GM12878 (cell line): Measurements from ENCODE around the gene UBAC2. TPM values are rescaled to one million over a fixed set of nuclear protein-coding genes. Genes with fewer than 3 reads are reported as not detected.

Experiments used
- ATAC-seq: fragments of 200-7000 bp; cut with Tn5 transposase; 3 replicates; pipeline ENCODE4 v1.9.1; 2020; ENCODE audit warnings: mild to moderate bottlenecking, moderate library complexity
- BruUV-seq: library from RNA; stranded (reverse); fragments of 400-500 nt; replicated peaks from 2 replicates; lab custom pipeline; 2021; lab: Mats Ljungman, UMichigan
- CTCF ChIA-PET: fragments of 300-600 bp; sonication (Branson Sonifier 250); formaldehyde crosslinking; extraction: SDS; loops from one replicate; lab custom pipeline; 2021; ENCODE audit warnings: inconsistent platforms; lab: Yijun Ruan, JAX
- POLR2A ChIA-PET: fragments of 350-600 bp; formaldehyde crosslinking; extraction: SDS; loops from one replicate; lab custom pipeline; 2021; ENCODE audit warnings: inconsistent platforms; lab: Charles Lee
- RAD21 ChIA-PET: fragments of 300-600 bp; sonication (Branson Sonifier 250); formaldehyde crosslinking; loops from one replicate; lab custom pipeline; 2023; ENCODE audit warnings: antibody characterized with exemption; ENCODE audit not compliant: unreplicated experiment; lab: Charles Lee
- SMC1A ChIA-PET: fragments of 300-600 bp; sonication (Branson Sonifier 250); formaldehyde crosslinking; loops from one replicate; lab custom pipeline; 2023; ENCODE audit not compliant: unreplicated experiment, uncharacterized antibody; lab: Charles Lee
- DNase-seq: peaks from one replicate; pipeline ENCODE4 v3.0.0-alpha.2; 2011; ENCODE audit warnings: low read depth, low spot score
- FAIRE-seq: peaks from 3 replicates; lab custom pipeline; 2011; peaks lifted over from hg19 to GRCh38; lab: Jason Lieb, UNC
- H2AFZ ChIP-seq: 2 replicates; pipeline ENCODE4 v1.6.0; 2011; ENCODE audit warnings: low read depth, low read length, control low read depth; ENCODE audit not compliant: control insufficient read depth
- H3K27ac ChIP-seq: 2 replicates; pipeline ENCODE4 v1.5.1; 2011; ENCODE audit warnings: control low read depth; ENCODE audit not compliant: control insufficient read depth, insufficient read depth
- H3K27me3 ChIP-seq, 2 experiments: replicated peaks in 1 of 2; 2 replicates each; pipeline versions ENCODE4 v1.6.0 to v1.6.1; 2011; ENCODE audit warnings: low read length in 1 of 2; ENCODE audit not compliant: control insufficient read depth in 2 of 2, insufficient read depth in 2 of 2
- H3K36me3 ChIP-seq, 2 experiments: 2 replicates each; pipeline ENCODE4 v1.5.1; 2011; ENCODE audit warnings: low read length in 1 of 2; ENCODE audit not compliant: control insufficient read depth in 2 of 2, insufficient read depth in 2 of 2
- H3K4me1 ChIP-seq: 2 replicates; pipeline ENCODE4 v1.6.1; 2011; ENCODE audit warnings: mild to moderate bottlenecking, low read length, moderate library complexity, mixed read lengths; ENCODE audit not compliant: control insufficient read depth, insufficient read depth
- H3K4me2 ChIP-seq: 2 replicates; pipeline ENCODE4 v1.6.0; 2011; ENCODE audit warnings: control low read depth; ENCODE audit not compliant: control insufficient read depth, insufficient read depth
- H3K4me3 ChIP-seq: fragments of 200-600 bp; sonication (generic); 2 replicates; pipeline ENCODE4 v1.5.1; 2016
- H3K79me2 ChIP-seq: 2 replicates; pipeline ENCODE4 v1.6.0; 2011; ENCODE audit warnings: low read length; ENCODE audit not compliant: control insufficient read depth, insufficient read depth
- H3K9ac ChIP-seq: 2 replicates; pipeline ENCODE4 v1.8.0; 2011; ENCODE audit warnings: low read length, control low read depth, mixed read lengths; ENCODE audit not compliant: control insufficient read depth, insufficient read depth
- H3K9me3 ChIP-seq: replicated peaks from 3 replicates; pipeline ENCODE4 v1.5.1; 2011; ENCODE audit warnings: mild to moderate bottlenecking, low read length; ENCODE audit not compliant: control insufficient read depth, insufficient read depth
- H4K20me1 ChIP-seq: 2 replicates; pipeline ENCODE4 v1.6.0; 2011; ENCODE audit not compliant: control insufficient read depth, insufficient read depth
- BMI1 ChIP-seq: fragments of 450-650 bp; IDR thresholded peaks from 2 replicates; pipeline ENCODE4 v1.6.1; 2016; ENCODE audit warnings: mild to moderate bottlenecking, moderate library complexity, borderline replicate concordance
- MYB ChIP-seq: fragments of 150-350 bp; IDR thresholded peaks from 2 replicates; pipeline ENCODE4 v1.6.1; 2014; ENCODE audit warnings: mild to moderate bottlenecking, low read depth, low read length, borderline replicate concordance
- NFIC ChIP-seq: IDR thresholded peaks from 2 replicates; pipeline ENCODE4 v1.6.1; 2012; ENCODE audit warnings: low read depth, mild to moderate bottlenecking, inconsistent platforms, low read length, moderate library complexity
- RAD51 ChIP-seq: fragments of 450-650 bp; IDR thresholded peaks from 2 replicates; pipeline ENCODE4 v1.6.1; 2016; ENCODE audit warnings: moderate library complexity, mild to moderate bottlenecking, inconsistent platforms
- RCOR1 ChIP-seq: conservative IDR thresholded peaks from 2 replicates; pipeline ENCODE4 v1.6.1; 2012; ENCODE audit warnings: low read depth, low read length, improper control_type of control experiment
- SMAD5 ChIP-seq: IDR thresholded peaks from 2 replicates; pipeline ENCODE4 v1.6.1; 2016; ENCODE audit warnings: antibody characterized with exemption, low read depth
- SMARCA5 ChIP-seq: fragments of 450-650 bp; IDR thresholded peaks from 2 replicates; pipeline ENCODE4 v1.6.1; 2017; ENCODE audit warnings: mild to moderate bottlenecking
- TAF1 ChIP-seq: IDR thresholded peaks from 2 replicates; pipeline ENCODE4 v1.6.1; 2011; ENCODE audit warnings: mild to moderate bottlenecking, low read depth, low read length, borderline replicate concordance
- TARDBP ChIP-seq: IDR thresholded peaks from 2 replicates; pipeline ENCODE4 v1.6.1; 2016; ENCODE audit warnings: borderline replicate concordance
- ZBED1 ChIP-seq: IDR thresholded peaks from 2 replicates; pipeline ENCODE4 v1.6.1; 2016; ENCODE audit warnings: borderline replicate concordance
- WGBS: methylation state at CpG from one replicate; pipeline ENCODE4 v1.1.6; 2016; ENCODE audit warnings: low lambda C conversion rate; ENCODE audit not compliant: insufficient replicate concordance, insufficient coverage; ENCODE audit errors: missing lambda C conversion rate; 5-methylcytosine and 5-hydroxymethylcytosine counted together
- in situ Hi-C: fragments of 300-500 bp; cut with MboI; formaldehyde crosslinking; loops from 9 replicates; pipeline ENCODE4 v1.14.3; 2018; ENCODE audit warnings: mixed read lengths
- intact Hi-C: fragments of 100-400 bp; cut with micrococcal nuclease; formaldehyde crosslinking; loops from one replicate; pipeline ENCODE4 v1.14.2; 2022; ENCODE audit not compliant: unreplicated experiment
- polyA plus RNA-seq, 11 experiments: library from polyadenylated mRNA; depleted of rRNA in 4 of 11; unstranded in 6 of 11; stranded (reverse) in 5 of 11; fragments of >200 nt; fragmentation: Nextera tagmentation in 4 of 11; fragmentation: Illumina TruSeq in 1 of 11; extraction: Ambion mirVana in 4 of 11; extraction: Trizol in 1 of 11; gene quantifications; 1 replicate in 1 of 11; 2 replicates in 10 of 11; pipeline versions ENCODE4 v1.2.1 to v1.2.3, GENCODE V29; 2011 to 2016; ENCODE audit warnings: inconsistent platforms in 2 of 11, missing spikeins in 2 of 11, low read depth in 1 of 11
- total RNA-seq, 4 experiments: library from RNA; depleted of rRNA in 3 of 4; stranded (reverse); fragments of >200 nt in 3 of 4; fragmentation: Illumina TruSeq in 1 of 4; extraction: Trizol in 1 of 4; gene quantifications; 2 replicates each; pipeline versions ENCODE4 v1.2.1 to v1.2.3, GENCODE V29; 2013 to 2021
- TF ChIP-seq, protein P1 (sequence below): fragments of 450-650 bp; IDR thresholded peaks from 2 replicates; pipeline ENCODE4 v1.6.1; 2017; ENCODE audit warnings: antibody characterized with exemption, mild to moderate bottlenecking, moderate library complexity
- TF ChIP-seq, protein P2 (sequence below): IDR thresholded peaks from 2 replicates; pipeline ENCODE4 v1.6.1; 2012; ENCODE audit warnings: improper control_type of control experiment, low read depth, low read length; ENCODE audit not compliant: insufficient replicate concordance
- TF ChIP-seq, protein P3 (sequence below): IDR thresholded peaks from 2 replicates; pipeline ENCODE4 v1.6.1; 2011; ENCODE audit warnings: borderline replicate concordance, low read depth, mild to moderate bottlenecking, moderate library complexity, mixed read lengths, low read length; ENCODE audit not compliant: insufficient read depth; ENCODE audit errors: extremely low read length

UBAC2 gene
- total and polyA plus RNA-seq, 10 of the 15 experiments (the other 5 are each of a cell fraction or from before 2014, with no cell fraction given) = 3.0 to 54.6 (median 17.4) TPM

DNA sequence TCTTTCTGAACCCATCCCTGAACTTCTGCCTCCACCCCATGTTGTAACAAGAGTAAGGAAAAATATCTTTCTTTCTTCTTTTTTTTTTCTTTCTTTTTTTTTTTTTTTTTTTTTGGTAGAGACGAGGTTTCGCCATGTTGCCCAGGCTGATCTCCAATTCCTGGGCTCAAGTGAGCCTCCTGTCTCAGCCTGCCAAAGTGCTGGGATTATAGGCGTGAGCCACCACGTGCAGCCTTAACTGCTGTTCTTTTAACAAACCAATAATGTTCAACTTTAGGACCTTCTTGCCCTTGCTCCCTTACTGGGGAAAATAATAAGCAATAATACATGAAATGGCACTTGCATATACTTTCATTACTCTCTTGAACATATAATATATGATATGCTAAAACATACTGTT is 86.9 kb downstream of the UBAC2 start:
- Histone ChIP-seq H2AFZ (no peak overlapping the region), H3K9me3 (no peaks in the 10 kb centered on the region), H3K79me2 (peaks cover 27% of the 10 kb centered on the region), H3K4me3 (no peak overlapping the region), H3K4me2 (peak overlapping the region; percentile 73), H3K27me3 (no peaks in the 10 kb centered on the region), H3K9ac (no peak overlapping the region; the same call in 1 of the 2 replicates), H3K36me3 (no peaks in the 10 kb centered on the region), H3K4me1 (peaks cover 50% of the 10 kb centered on the region), H3K27ac (peak overlapping the region; percentile 76), H4K20me1 (no peaks in the 10 kb centered on the region)
- no TSS peak for BruUV-seq
- in situ Hi-C loops = no loop called here
- SMC1A ChIA-PET = interaction anchor here (1.0 to 8.2 kb wide), 11 partner anchors 11 to 79 kb away, joined by 3 to 101 read pairs (median 7); partner anchors contain the start of gene GPR183
- CTCF ChIA-PET = interaction anchor here (1.7 kb wide), 1 partner anchor 17 kb away, joined by 13 read pairs; no protein-coding TSS in a partner anchor
- TF ChIP-seq SMAD5 (no peak), TAF1 (no peak), RCOR1 (no peak), ZBED1 (no peak), BMI1 (no peak), NFIC (no peak), MYB (no peak), SMARCA5 (no peak), TARDBP (no peak), RAD51 (no peak)
- TF ChIP-seq, protein P1, sequence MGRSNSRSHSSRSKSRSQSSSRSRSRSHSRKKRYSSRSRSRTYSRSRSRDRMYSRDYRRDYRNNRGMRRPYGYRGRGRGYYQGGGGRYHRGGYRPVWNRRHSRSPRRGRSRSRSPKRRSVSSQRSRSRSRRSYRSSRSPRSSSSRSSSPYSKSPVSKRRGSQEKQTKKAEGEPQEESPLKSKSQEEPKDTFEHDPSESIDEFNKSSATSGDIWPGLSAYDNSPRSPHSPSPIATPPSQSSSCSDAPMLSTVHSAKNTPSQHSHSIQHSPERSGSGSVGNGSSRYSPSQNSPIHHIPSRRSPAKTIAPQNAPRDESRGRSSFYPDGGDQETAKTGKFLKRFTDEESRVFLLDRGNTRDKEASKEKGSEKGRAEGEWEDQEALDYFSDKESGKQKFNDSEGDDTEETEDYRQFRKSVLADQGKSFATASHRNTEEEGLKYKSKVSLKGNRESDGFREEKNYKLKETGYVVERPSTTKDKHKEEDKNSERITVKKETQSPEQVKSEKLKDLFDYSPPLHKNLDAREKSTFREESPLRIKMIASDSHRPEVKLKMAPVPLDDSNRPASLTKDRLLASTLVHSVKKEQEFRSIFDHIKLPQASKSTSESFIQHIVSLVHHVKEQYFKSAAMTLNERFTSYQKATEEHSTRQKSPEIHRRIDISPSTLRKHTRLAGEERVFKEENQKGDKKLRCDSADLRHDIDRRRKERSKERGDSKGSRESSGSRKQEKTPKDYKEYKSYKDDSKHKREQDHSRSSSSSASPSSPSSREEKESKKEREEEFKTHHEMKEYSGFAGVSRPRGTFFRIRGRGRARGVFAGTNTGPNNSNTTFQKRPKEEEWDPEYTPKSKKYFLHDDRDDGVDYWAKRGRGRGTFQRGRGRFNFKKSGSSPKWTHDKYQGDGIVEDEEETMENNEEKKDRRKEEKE = no peak
- TF ChIP-seq, protein P2, sequence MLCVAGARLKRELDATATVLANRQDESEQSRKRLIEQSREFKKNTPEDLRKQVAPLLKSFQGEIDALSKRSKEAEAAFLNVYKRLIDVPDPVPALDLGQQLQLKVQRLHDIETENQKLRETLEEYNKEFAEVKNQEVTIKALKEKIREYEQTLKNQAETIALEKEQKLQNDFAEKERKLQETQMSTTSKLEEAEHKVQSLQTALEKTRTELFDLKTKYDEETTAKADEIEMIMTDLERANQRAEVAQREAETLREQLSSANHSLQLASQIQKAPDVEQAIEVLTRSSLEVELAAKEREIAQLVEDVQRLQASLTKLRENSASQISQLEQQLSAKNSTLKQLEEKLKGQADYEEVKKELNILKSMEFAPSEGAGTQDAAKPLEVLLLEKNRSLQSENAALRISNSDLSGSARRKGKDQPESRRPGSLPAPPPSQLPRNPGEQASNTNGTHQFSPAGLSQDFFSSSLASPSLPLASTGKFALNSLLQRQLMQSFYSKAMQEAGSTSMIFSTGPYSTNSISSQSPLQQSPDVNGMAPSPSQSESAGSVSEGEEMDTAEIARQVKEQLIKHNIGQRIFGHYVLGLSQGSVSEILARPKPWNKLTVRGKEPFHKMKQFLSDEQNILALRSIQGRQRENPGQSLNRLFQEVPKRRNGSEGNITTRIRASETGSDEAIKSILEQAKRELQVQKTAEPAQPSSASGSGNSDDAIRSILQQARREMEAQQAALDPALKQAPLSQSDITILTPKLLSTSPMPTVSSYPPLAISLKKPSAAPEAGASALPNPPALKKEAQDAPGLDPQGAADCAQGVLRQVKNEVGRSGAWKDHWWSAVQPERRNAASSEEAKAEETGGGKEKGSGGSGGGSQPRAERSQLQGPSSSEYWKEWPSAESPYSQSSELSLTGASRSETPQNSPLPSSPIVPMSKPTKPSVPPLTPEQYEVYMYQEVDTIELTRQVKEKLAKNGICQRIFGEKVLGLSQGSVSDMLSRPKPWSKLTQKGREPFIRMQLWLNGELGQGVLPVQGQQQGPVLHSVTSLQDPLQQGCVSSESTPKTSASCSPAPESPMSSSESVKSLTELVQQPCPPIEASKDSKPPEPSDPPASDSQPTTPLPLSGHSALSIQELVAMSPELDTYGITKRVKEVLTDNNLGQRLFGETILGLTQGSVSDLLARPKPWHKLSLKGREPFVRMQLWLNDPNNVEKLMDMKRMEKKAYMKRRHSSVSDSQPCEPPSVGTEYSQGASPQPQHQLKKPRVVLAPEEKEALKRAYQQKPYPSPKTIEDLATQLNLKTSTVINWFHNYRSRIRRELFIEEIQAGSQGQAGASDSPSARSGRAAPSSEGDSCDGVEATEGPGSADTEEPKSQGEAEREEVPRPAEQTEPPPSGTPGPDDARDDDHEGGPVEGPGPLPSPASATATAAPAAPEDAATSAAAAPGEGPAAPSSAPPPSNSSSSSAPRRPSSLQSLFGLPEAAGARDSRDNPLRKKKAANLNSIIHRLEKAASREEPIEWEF = no peak
- TF ChIP-seq, protein P3, sequence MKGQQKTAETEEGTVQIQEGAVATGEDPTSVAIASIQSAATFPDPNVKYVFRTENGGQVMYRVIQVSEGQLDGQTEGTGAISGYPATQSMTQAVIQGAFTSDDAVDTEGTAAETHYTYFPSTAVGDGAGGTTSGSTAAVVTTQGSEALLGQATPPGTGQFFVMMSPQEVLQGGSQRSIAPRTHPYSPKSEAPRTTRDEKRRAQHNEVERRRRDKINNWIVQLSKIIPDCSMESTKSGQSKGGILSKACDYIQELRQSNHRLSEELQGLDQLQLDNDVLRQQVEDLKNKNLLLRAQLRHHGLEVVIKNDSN = no peak
- no peak for FAIRE-seq
- peak; percentile 3; the same call in 2 of the 3 replicates for ATAC-seq
- DNase-seq = no peak
- WGBS = 64% methylated on average over 3 of the region's 4 CpGs
- intact Hi-C loops = no loop called here
- RAD21 ChIA-PET = interaction anchor here (0.7 to 2.4 kb wide), 11 partner anchors 10 to 148 kb away, joined by 3 to 24 read pairs (median 5); no protein-coding TSS in a partner anchor
- POLR2A ChIA-PET = interaction anchor here (0.7 to 1.5 kb wide), 3 partner anchors 9 to 757 kb away, joined by 3 read pairs; no protein-coding TSS in a partner anchor
